Gastroesophageal sphincter (tissue), 4 donors: ENCODE measurements around the gene MICAL3. TPM values are rescaled to one million over a fixed set of nuclear protein-coding genes. Genes with fewer than 3 reads are reported as not detected.

ENCODE experiments used
- ATAC-seq: fragments of 150-250 bp; one replicate; pipeline ENCODE4 v1.9.1; 2016; ENCODE audit warnings: mild to moderate bottlenecking, moderate library complexity
- H3K27ac ChIP-seq, 4 donors: fragments of 200-600 bp; sonication (generic) in 3 of 4; 1 replicate in 3 of 4; 2 replicates in 1 of 4; pipeline ENCODE4 v1.5.1; 2016 to 2019
- H3K27me3 ChIP-seq: fragments of 200-600 bp; sonication (generic); one replicate; pipeline ENCODE4 v1.5.1; 2019
- H3K36me3 ChIP-seq, 2 donors: fragments of 200-600 bp; sonication (generic); one replicate each; pipeline ENCODE4 v1.5.1; 2019; ENCODE audit warnings: control low read depth in 1 of 2
- H3K4me1 ChIP-seq, 3 donors: fragments of 200-600 bp; sonication (generic); 1 replicate in 2 of 3; 2 replicates in 1 of 3; pipeline ENCODE4 v1.5.1; 2016 to 2019; ENCODE audit warnings: control low read depth in 2 of 3
- H3K4me3 ChIP-seq, 2 donors: fragments of 200-600 bp; sonication (generic); one replicate each; pipeline ENCODE4 v1.5.1; 2019; ENCODE audit warnings: mild to moderate bottlenecking in 1 of 2, moderate library complexity in 1 of 2
- H3K9me3 ChIP-seq, 3 donors: fragments of 200-600 bp; sonication (generic); one replicate each; pipeline ENCODE4 v1.5.1; 2017 to 2019; ENCODE audit warnings: control low read depth in 2 of 3
- EP300 ChIP-seq: sonication (generic); formaldehyde crosslinking; IDR thresholded peaks from one replicate; pipeline ENCODE4 v1.6.1; 2017; ENCODE audit warnings: antibody characterized with exemption, mild to moderate bottlenecking
- POLR2A ChIP-seq, 2 donors: fragments of 450-650 bp; IDR thresholded peaks; one replicate each; pipeline ENCODE4 v1.6.1; 2017; ENCODE audit warnings: antibody characterized with exemption in 2 of 2, mild to moderate bottlenecking in 2 of 2, moderate library complexity in 1 of 2
- POLR2AphosphoS5 ChIP-seq: sonication (generic); formaldehyde crosslinking; IDR thresholded peaks from one replicate; pipeline ENCODE4 v1.6.1; 2017; ENCODE audit warnings: antibody characterized with exemption
- WGBS, 2 donors: methylation state at CpG; one replicate each; pipeline ENCODE4 v1.1.5; 2018; ENCODE audit warnings: low coverage in 1 of 2; 5-methylcytosine and 5-hydroxymethylcytosine counted together
- total RNA-seq, 4 donors: library from RNA; depleted of rRNA; stranded (reverse); fragments of >200 nt; gene quantifications; one replicate each; pipeline ENCODE4 v1.1.0, GENCODE V29; 2016
- TF ChIP-seq, protein P1 (sequence below), 4 experiments: fragments of 200-600 bp in 2 of 4; fragments of 450-650 bp in 2 of 4; sonication (generic) in 1 of 4; IDR thresholded peaks; one replicate each; pipeline ENCODE4 v1.5.1; 2017 to 2019; ENCODE audit warnings: antibody characterized with exemption in 4 of 4, mild to moderate bottlenecking in 2 of 4, moderate library complexity in 2 of 4

MICAL3 gene
- total RNA-seq, 4 donors from 2014 or later = 37.3 to 120 (median 51.5) TPM

DNA sequence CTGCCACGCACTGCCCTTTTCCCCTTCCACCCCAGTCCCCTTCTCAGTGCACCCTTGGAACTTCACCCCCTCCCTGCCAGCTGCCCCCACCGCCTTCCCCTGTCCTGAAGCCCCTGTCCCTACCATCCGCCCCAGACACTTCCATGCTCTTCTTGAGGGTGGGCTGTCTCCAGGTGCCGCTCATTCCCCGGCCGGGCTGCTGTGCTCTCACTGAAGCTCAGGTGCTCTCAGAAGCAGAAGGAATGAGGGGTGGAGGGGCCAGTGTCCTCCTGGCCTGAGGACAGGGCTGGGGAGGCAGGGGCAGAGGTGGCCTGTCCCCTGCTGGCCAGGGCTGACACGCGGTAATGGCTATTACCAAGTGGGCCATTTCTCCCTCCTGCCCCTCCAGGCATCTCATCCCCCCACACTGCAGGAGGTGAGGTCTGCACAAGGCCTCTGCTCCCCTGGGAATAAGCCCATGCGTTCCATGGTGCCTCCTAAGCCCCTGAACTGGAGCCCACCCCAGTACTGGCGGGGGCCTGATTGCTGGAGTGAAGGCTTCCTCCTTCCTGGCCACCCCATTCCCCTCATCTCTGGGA lies 243.5 kb downstream of the MICAL3 start:
- no peak for ATAC-seq
- Histone ChIP-seq H3K4me1 (peaks cover 0 to 25% (median 2%) of the 10 kb centered on the region in 3 donors), H3K36me3 (no peaks in the 10 kb centered on the region), H3K27me3 (peaks cover 22% of the 10 kb centered on the region), H3K27ac (no peak overlapping the region), H3K4me3 (no peak overlapping the region), H3K9me3 (no peaks in the 10 kb centered on the region)
- WGBS, 2 donors = 25 to 60% methylated on average over 1 to 2 of the region's 10 CpGs
- TF ChIP-seq POLR2AphosphoS5 (no peak), EP300 (no peak), POLR2A (IDR thresholded peaks at IDR 0.05) (no peak)
- TF ChIP-seq, protein P1, sequence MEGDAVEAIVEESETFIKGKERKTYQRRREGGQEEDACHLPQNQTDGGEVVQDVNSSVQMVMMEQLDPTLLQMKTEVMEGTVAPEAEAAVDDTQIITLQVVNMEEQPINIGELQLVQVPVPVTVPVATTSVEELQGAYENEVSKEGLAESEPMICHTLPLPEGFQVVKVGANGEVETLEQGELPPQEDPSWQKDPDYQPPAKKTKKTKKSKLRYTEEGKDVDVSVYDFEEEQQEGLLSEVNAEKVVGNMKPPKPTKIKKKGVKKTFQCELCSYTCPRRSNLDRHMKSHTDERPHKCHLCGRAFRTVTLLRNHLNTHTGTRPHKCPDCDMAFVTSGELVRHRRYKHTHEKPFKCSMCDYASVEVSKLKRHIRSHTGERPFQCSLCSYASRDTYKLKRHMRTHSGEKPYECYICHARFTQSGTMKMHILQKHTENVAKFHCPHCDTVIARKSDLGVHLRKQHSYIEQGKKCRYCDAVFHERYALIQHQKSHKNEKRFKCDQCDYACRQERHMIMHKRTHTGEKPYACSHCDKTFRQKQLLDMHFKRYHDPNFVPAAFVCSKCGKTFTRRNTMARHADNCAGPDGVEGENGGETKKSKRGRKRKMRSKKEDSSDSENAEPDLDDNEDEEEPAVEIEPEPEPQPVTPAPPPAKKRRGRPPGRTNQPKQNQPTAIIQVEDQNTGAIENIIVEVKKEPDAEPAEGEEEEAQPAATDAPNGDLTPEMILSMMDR (IDR thresholded peaks at IDR 0.05) = no peak

DNA sequence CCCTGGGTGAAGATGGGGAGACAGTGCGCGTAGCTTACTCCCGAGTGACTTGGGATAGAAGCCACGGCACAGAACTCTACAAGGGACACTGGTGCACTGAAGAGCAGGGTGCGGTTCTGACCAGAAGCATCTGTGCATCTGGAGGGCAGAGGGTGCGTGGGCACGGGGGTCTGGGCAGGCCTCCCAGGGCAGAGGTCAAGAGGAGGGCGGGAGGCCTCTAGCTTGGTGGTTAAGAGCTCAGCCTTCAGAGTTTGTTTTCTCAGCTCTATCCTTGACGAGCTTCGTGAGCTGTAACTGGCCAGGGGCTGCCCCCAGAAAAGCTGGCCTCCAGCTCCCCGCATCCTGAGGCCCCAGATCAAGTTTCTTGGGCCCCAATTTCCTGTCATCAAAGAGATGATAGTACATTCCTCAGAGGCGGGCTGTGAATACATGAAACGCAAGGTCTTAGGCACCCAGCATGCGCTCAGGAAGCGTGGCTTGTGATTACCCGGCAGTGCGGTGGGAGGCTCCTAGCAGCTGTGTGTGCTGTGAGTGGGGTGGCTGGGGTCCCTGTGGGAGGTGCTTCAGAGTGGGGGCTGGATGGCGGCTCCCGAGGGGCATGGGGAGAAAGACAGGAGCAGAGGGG lies 244.1 kb downstream of the MICAL3 start:
- no peak overlapping the region for H3K27ac ChIP-seq
- no peaks in the 10 kb centered on the region for H3K9me3 ChIP-seq
- TF ChIP-seq POLR2A (IDR thresholded peaks at IDR 0.05) (no peak), EP300 (no peak), POLR2AphosphoS5 (no peak)
- TF ChIP-seq, protein P1 (IDR thresholded peaks at IDR 0.05) = no peak
- ATAC-seq = no peak
- H3K36me3 ChIP-seq = no peaks in the 10 kb centered on the region
- no peak overlapping the region for H3K4me3 ChIP-seq
- H3K4me1 ChIP-seq = peaks cover 0 to 19% (median 2%) of the 10 kb centered on the region in 3 donors
- 60% methylated on average over 1 of the region's 19 CpGs; no CpG with 5 or more reads in 1 of the 2 donors for WGBS, 2 donors
- peaks cover 22% of the 10 kb centered on the region for H3K27me3 ChIP-seq

DNA sequence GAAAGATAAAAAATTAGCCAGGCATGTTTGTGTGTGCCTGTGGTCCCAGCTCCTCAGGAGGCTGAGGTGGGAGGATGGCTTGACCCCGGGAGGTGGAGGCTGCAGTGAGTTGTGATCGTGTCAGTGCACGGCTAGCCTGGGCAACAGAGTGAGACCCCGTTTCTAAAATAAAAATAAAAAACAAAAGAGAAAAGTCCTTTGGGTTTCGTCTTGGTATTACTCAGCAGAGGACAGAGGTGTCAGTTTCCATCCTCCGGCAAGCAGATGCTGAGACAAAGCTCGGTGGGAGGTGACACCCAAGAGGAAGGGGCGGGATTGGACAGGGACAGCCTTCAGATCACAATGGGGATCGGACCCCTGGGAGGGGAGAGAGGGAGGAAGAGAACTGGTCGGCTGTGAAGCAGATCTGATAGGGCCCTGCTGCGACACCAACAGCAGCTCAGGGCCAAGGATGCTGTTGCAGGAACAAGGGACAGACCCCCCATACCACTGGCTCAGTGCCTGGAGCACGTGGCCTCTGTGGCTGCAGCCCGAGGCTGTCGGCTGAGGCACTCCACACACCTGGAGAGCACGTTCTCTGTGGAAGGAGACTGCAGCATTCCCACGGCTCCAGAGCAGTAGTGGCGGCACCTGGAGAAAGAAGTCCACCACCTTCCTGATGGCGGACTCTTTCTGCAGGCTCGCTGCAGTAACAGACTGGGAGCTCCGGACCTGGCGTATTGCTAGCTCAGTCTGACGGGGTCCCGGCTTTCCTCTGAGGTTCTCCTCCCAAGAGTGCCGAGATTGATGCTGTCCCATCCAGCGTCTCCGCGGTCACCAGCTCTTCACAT lies 244.9 kb downstream of the MICAL3 start:
- H3K27ac ChIP-seq = no peak overlapping the region
- TF ChIP-seq, protein P1 (IDR thresholded peaks at IDR 0.05) = no peak
- no peak for TF ChIP-seq POLR2AphosphoS5
- no peak for TF ChIP-seq POLR2A (IDR thresholded peaks at IDR 0.05)
- no peak for TF ChIP-seq EP300
- peaks cover 0 to 22% (median 8%) of the 10 kb centered on the region in 3 donors for H3K4me1 ChIP-seq
- no peaks in the 10 kb centered on the region for H3K36me3 ChIP-seq
- no peak for ATAC-seq
- H3K9me3 ChIP-seq = no peaks in the 10 kb centered on the region
- H3K27me3 ChIP-seq = peaks cover 22% of the 10 kb centered on the region
- no peak overlapping the region for H3K4me3 ChIP-seq
- WGBS, 2 donors = 69 to 77% methylated on average over 5 to 11 of the region's 27 CpGs

DNA sequence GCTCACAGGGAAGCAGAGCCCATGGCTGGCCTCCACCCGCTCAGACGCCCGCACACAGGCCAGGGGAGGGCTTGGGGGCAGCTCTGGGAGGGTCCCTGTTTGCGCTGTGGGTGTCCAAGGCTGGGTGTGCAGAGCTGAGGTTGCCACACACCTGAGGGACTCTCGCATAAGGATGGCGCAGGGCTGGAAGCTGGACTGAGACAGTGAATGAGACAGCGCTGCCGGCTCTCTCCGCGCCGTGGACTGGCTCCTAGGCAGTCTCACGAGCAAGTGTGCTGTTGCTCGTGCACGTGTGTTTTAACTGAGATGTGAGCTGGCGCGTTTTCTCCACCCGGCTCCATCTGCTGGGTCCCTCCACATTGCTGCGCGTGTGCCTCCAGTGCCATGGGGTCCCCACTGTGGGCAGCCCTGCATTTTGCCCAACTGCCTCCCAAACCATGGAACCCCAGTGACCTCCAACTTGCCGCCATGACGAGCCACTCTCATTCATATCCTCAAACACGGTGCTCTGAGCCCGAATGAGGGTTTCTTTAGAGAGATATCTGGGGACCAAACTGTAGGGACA lies 245.9 kb downstream of the MICAL3 start:
- H3K27me3 ChIP-seq = peaks cover 22% of the 10 kb centered on the region
- H3K4me3 ChIP-seq = no peak overlapping the region
- H3K4me1 ChIP-seq = peaks cover 0 to 27% (median 10%) of the 10 kb centered on the region in 3 donors
- no peaks in the 10 kb centered on the region for H3K9me3 ChIP-seq
- no peak for ATAC-seq
- no peaks in the 10 kb centered on the region for H3K36me3 ChIP-seq
- TF ChIP-seq, protein P1 (IDR thresholded peaks at IDR 0.05) = no peak
- no peak for TF ChIP-seq POLR2A (IDR thresholded peaks at IDR 0.05)
- TF ChIP-seq EP300 = no peak
- TF ChIP-seq POLR2AphosphoS5 = no peak
- 89% methylated on average over 17 of the region's 23 CpGs; no CpG with 5 or more reads in 1 of the 2 donors for WGBS, 2 donors
- no peak overlapping the region for H3K27ac ChIP-seq
